HEK293 (cell line): ENCODE measurements around the gene BBX.

Experiments
- GLIS2 ChIP-seq: fragments of 450-650 bp; formaldehyde crosslinking; IDR thresholded peaks from 2 replicates; pipeline ENCODE4 v1.5.1; 2016; ENCODE audit warnings: missing biosample characterization, missing genetic modification characterization
- KLF10 ChIP-seq: fragments of 450-650 bp; IDR thresholded peaks from 2 replicates; pipeline ENCODE4 v1.5.1; 2018; ENCODE audit warnings: missing biosample characterization, mild to moderate bottlenecking, missing genetic modification characterization
- YY1 ChIP-seq: fragments of 450-650 bp; formaldehyde crosslinking; IDR thresholded peaks from 2 replicates; pipeline ENCODE4 v1.5.1; 2018; ENCODE audit warnings: missing biosample characterization, missing genetic modification characterization
- ZBTB8A ChIP-seq: fragments of 450-650 bp; formaldehyde crosslinking; IDR thresholded peaks from 2 replicates; pipeline ENCODE4 v1.5.1; 2016; ENCODE audit warnings: missing biosample characterization, missing genetic modification characterization
- ZNF157 ChIP-seq: fragments of 450-650 bp; formaldehyde crosslinking; IDR thresholded peaks from 2 replicates; pipeline ENCODE4 v1.5.1; 2016; ENCODE audit warnings: missing biosample characterization, missing genetic modification characterization
- ZNF175 ChIP-seq: fragments of 450-650 bp; formaldehyde crosslinking; IDR thresholded peaks from 2 replicates; pipeline ENCODE4 v1.5.1; 2016; ENCODE audit warnings: missing biosample characterization, missing genetic modification characterization
- ZNF391 ChIP-seq: fragments of 450-650 bp; formaldehyde crosslinking; IDR thresholded peaks from 2 replicates; pipeline ENCODE4 v1.5.1; 2016; ENCODE audit warnings: low read depth, missing biosample characterization, missing genetic modification characterization, borderline replicate concordance
- ZNF658 ChIP-seq: fragments of 450-650 bp; formaldehyde crosslinking; IDR thresholded peaks from 2 replicates; pipeline ENCODE4; 2016; ENCODE audit warnings: missing biosample characterization, missing genetic modification characterization
- ZSCAN23 ChIP-seq: fragments of 450-650 bp; formaldehyde crosslinking; IDR thresholded peaks from 2 replicates; pipeline ENCODE4 v1.5.1; 2016; ENCODE audit warnings: missing biosample characterization, missing genetic modification characterization
- TF ChIP-seq, protein P1 (sequence below): fragments of 450-650 bp; formaldehyde crosslinking; IDR thresholded peaks from 2 replicates; pipeline ENCODE4 v1.5.1; 2016; ENCODE audit warnings: missing biosample characterization, missing genetic modification characterization
- TF ChIP-seq, protein P2 (sequence below): fragments of 450-650 bp; formaldehyde crosslinking; IDR thresholded peaks from 2 replicates; pipeline ENCODE4 v1.5.1; 2016; ENCODE audit warnings: missing biosample characterization, missing genetic modification characterization
- TF ChIP-seq, protein P3 (sequence below): fragments of 450-650 bp; formaldehyde crosslinking; IDR thresholded peaks from 2 replicates; pipeline ENCODE4 v1.5.1; 2017; ENCODE audit warnings: missing biosample characterization, missing genetic modification characterization

DNA sequence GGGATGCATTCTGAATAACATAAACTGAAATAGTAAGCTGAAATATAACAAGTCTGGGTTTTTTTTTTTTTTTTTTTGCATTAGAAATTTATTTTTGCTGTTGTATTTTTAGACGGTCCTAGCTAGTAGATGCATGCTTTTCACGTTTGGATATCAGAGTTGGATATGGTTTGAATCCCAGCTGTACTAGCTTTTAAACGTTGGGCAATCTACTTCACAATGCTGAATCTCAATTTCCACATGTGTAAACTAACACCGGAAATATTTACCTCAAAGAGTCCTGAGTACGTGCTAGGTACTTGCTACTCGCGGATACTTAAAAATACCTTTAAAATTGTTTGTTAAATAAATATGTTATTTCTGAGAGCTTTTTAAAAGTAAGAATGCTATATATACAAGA lies 139.8 kb downstream of the BBX start:
- TF ChIP-seq, protein P1, sequence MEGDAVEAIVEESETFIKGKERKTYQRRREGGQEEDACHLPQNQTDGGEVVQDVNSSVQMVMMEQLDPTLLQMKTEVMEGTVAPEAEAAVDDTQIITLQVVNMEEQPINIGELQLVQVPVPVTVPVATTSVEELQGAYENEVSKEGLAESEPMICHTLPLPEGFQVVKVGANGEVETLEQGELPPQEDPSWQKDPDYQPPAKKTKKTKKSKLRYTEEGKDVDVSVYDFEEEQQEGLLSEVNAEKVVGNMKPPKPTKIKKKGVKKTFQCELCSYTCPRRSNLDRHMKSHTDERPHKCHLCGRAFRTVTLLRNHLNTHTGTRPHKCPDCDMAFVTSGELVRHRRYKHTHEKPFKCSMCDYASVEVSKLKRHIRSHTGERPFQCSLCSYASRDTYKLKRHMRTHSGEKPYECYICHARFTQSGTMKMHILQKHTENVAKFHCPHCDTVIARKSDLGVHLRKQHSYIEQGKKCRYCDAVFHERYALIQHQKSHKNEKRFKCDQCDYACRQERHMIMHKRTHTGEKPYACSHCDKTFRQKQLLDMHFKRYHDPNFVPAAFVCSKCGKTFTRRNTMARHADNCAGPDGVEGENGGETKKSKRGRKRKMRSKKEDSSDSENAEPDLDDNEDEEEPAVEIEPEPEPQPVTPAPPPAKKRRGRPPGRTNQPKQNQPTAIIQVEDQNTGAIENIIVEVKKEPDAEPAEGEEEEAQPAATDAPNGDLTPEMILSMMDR (tag by site-specific recombination): no peak
- TF ChIP-seq YY1 (tag by site-specific recombination) (no peak), ZBTB8A (tag by site-specific recombination) (no peak), ZSCAN23 (tag by site-specific recombination) (no peak), ZNF157 (tag by site-specific recombination) (no peak), KLF10 (tag by site-specific recombination) (no peak), ZNF175 (tag by site-specific recombination) (no peak), ZNF658 (no peak), GLIS2 (tag by site-specific recombination) (no peak), ZNF391 (tag by site-specific recombination) (no peak)
- TF ChIP-seq, protein P2, sequence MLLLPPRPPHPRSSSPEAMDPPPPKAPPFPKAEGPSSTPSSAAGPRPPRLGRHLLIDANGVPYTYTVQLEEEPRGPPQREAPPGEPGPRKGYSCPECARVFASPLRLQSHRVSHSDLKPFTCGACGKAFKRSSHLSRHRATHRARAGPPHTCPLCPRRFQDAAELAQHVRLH (tag by site-specific recombination): no peak
- TF ChIP-seq, protein P3, sequence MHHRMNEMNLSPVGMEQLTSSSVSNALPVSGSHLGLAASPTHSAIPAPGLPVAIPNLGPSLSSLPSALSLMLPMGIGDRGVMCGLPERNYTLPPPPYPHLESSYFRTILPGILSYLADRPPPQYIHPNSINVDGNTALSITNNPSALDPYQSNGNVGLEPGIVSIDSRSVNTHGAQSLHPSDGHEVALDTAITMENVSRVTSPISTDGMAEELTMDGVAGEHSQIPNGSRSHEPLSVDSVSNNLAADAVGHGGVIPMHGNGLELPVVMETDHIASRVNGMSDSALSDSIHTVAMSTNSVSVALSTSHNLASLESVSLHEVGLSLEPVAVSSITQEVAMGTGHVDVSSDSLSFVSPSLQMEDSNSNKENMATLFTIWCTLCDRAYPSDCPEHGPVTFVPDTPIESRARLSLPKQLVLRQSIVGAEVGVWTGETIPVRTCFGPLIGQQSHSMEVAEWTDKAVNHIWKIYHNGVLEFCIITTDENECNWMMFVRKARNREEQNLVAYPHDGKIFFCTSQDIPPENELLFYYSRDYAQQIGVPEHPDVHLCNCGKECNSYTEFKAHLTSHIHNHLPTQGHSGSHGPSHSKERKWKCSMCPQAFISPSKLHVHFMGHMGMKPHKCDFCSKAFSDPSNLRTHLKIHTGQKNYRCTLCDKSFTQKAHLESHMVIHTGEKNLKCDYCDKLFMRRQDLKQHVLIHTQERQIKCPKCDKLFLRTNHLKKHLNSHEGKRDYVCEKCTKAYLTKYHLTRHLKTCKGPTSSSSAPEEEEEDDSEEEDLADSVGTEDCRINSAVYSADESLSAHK (tag by site-specific recombination): no peak
